H9 (cell line): ENCODE data around the gene ARHGEF10L. TPM values are rescaled to one million over a fixed set of nuclear protein-coding genes. Genes with fewer than 3 reads are reported as not detected.
A peak's percentile ranks its signal among the peaks of the same experiment; 100 is the strongest.

Experiments used
- DNase-seq: peaks from one replicate; pipeline ENCODE4 v3.0.0-alpha.2; 2017
- H2AFZ ChIP-seq: one replicate; pipeline ENCODE4 v1.6.1; 2013; ENCODE audit warnings: mild to moderate bottlenecking, low read length, control low read depth, moderate library complexity
- H2AK5ac ChIP-seq: 2 replicates; pipeline ENCODE4 v1.6.1; 2013; ENCODE audit warnings: low read length, control low read depth, mixed read lengths; ENCODE audit not compliant: insufficient read length
- H2BK120ac ChIP-seq: one replicate; pipeline ENCODE4 v1.6.1; 2013; ENCODE audit warnings: low read depth, mild to moderate bottlenecking, low read length, control low read depth, inconsistent platforms; ENCODE audit not compliant: poor library complexity, severe bottlenecking
- H2BK12ac ChIP-seq: 2 replicates; pipeline ENCODE4 v1.6.1; 2013; ENCODE audit warnings: low read length, control low read depth, mixed read lengths, low read depth; ENCODE audit not compliant: insufficient read length
- H2BK15ac ChIP-seq: 2 replicates; pipeline ENCODE4 v1.6.1; 2013; ENCODE audit warnings: low read depth, low read length, control low read depth
- H2BK20ac ChIP-seq: one replicate; pipeline ENCODE4 v1.6.1; 2013; ENCODE audit warnings: low read depth, mild to moderate bottlenecking, low read length, control low read depth, inconsistent platforms; ENCODE audit not compliant: poor library complexity, severe bottlenecking
- H2BK5ac ChIP-seq: 2 replicates; pipeline ENCODE4 v1.6.1; 2013; ENCODE audit warnings: low read length, control low read depth, mixed read lengths; ENCODE audit not compliant: insufficient read length
- H3K14ac ChIP-seq: 2 replicates; pipeline ENCODE4 v1.6.1; 2013; ENCODE audit warnings: low read length, control low read depth; ENCODE audit not compliant: insufficient read depth
- H3K18ac ChIP-seq: 2 replicates; pipeline ENCODE4 v1.6.1; 2013; ENCODE audit warnings: low read depth, mild to moderate bottlenecking, mixed read lengths, low read length, control low read depth; ENCODE audit not compliant: insufficient read length
- H3K23ac ChIP-seq: 2 replicates; pipeline ENCODE4 v1.6.1; 2013; ENCODE audit warnings: low read length, control low read depth, mixed read lengths, low read depth; ENCODE audit not compliant: insufficient read length
- H3K23me2 ChIP-seq: 2 replicates; pipeline ENCODE4 v1.6.1; 2013; ENCODE audit warnings: low read depth, mild to moderate bottlenecking, mixed read lengths, low read length, control low read depth; ENCODE audit not compliant: insufficient read length, poor library complexity, severe bottlenecking
- H3K27ac ChIP-seq: 2 replicates; pipeline ENCODE4 v1.5.1; 2013; ENCODE audit warnings: low read length, control low read depth, mixed read lengths, low read depth; ENCODE audit not compliant: insufficient read length
- H3K27me3 ChIP-seq: 2 replicates; pipeline ENCODE4 v1.6.1; 2013; ENCODE audit warnings: low read length, control low read depth, inconsistent platforms; ENCODE audit not compliant: insufficient read depth
- H3K4ac ChIP-seq: 2 replicates; pipeline ENCODE4 v1.6.1; 2013; ENCODE audit warnings: low read depth, mild to moderate bottlenecking, control low read depth, inconsistent platforms, low read length, moderate library complexity
- H3K4me1 ChIP-seq: 2 replicates; pipeline ENCODE4 v1.6.1; 2013; ENCODE audit warnings: low read length, control low read depth, inconsistent platforms; ENCODE audit not compliant: insufficient read depth
- H3K4me2 ChIP-seq: 2 replicates; pipeline ENCODE4 v1.6.1; 2013; ENCODE audit warnings: low read length, control low read depth, mixed read lengths; ENCODE audit not compliant: insufficient read length, insufficient read depth
- H3K56ac ChIP-seq: 2 replicates; pipeline ENCODE4 v1.6.1; 2013; ENCODE audit warnings: low read depth, mild to moderate bottlenecking, mixed read lengths, low read length, control low read depth; ENCODE audit not compliant: insufficient read length
- H3K79me1 ChIP-seq: 2 replicates; pipeline ENCODE4 v1.6.1; 2013; ENCODE audit warnings: low read depth, mild to moderate bottlenecking, moderate library complexity, low read length, control low read depth, inconsistent platforms; ENCODE audit not compliant: insufficient read depth, poor library complexity, severe bottlenecking
- H3K79me2 ChIP-seq: 2 replicates; pipeline ENCODE4 v1.6.1; 2013; ENCODE audit warnings: low read length, control low read depth, inconsistent platforms; ENCODE audit not compliant: insufficient read depth
- H3K9ac ChIP-seq: 2 replicates; pipeline ENCODE4 v1.6.1; 2013; ENCODE audit warnings: low read length, control low read depth, mixed read lengths; ENCODE audit not compliant: insufficient read length; ENCODE audit errors: extremely low read depth
- H3K9me3 ChIP-seq: one replicate; pipeline ENCODE4 v1.6.1; 2013; ENCODE audit warnings: low read depth, low read length, inconsistent platforms; ENCODE audit not compliant: control insufficient read depth
- H3T11ph ChIP-seq: one replicate; pipeline ENCODE4 v1.6.1; 2013; ENCODE audit warnings: mild to moderate bottlenecking, low read length, control low read depth, inconsistent platforms
- H4K20me1 ChIP-seq: one replicate; pipeline ENCODE4 v1.6.1; 2013; ENCODE audit not compliant: control insufficient read depth, insufficient read length, insufficient read depth
- H4K5ac ChIP-seq: 2 replicates; pipeline ENCODE4 v1.6.1; 2013; ENCODE audit warnings: low read depth, mild to moderate bottlenecking, mixed read lengths, low read length, control low read depth; ENCODE audit not compliant: insufficient read length
- H4K8ac ChIP-seq: replicated peaks from 2 replicates; pipeline ENCODE4 v1.6.1; 2013; ENCODE audit warnings: low read length, control low read depth, mixed read lengths, low read depth; ENCODE audit not compliant: insufficient read length
- H4K91ac ChIP-seq: 2 replicates; pipeline ENCODE4 v1.6.1; 2013; ENCODE audit warnings: low read depth, mild to moderate bottlenecking, moderate library complexity, mixed read lengths, low read length, control low read depth; ENCODE audit not compliant: insufficient read length
- H3K27ac Mint-ChIP-seq, 3 experiments: 2 replicates in 2 of 3; 3 replicates in 1 of 3; pipeline ENCODE4 v1.8.0; 2020 to 2021; ENCODE audit warnings: mixed read lengths in 3 of 3, mild to moderate bottlenecking in 1 of 3, moderate library complexity in 1 of 3
- H3K27me3 Mint-ChIP-seq: 2 replicates; pipeline ENCODE4 v1.8.0; 2021; ENCODE audit warnings: low read depth, mild to moderate bottlenecking, moderate library complexity, mixed read lengths
- H3K36me3 Mint-ChIP-seq, 3 experiments: 2 replicates in 2 of 3; 3 replicates in 1 of 3; pipeline ENCODE4 v1.8.0; 2020 to 2021; ENCODE audit warnings: low read depth in 3 of 3, mixed read lengths in 3 of 3; ENCODE audit not compliant: insufficient read depth in 1 of 3
- H3K4me1 Mint-ChIP-seq, 2 experiments: 2 replicates each; pipeline ENCODE4 v1.8.0; 2020; ENCODE audit warnings: mixed read lengths in 2 of 2
- H3K4me3 Mint-ChIP-seq, 2 experiments: 2 replicates in 1 of 2; 3 replicates in 1 of 2; pipeline ENCODE4 v1.8.0; 2020 to 2021; ENCODE audit warnings: mild to moderate bottlenecking in 2 of 2, mixed read lengths in 2 of 2, moderate library complexity in 1 of 2
- H3K9me3 Mint-ChIP-seq, 2 experiments: 2 replicates in 1 of 2; 3 replicates in 1 of 2; pipeline ENCODE4 v1.8.0; 2020; ENCODE audit warnings: mild to moderate bottlenecking in 2 of 2, mixed read lengths in 2 of 2, moderate library complexity in 1 of 2
- CTCF ChIP-seq: fragments of 200-600 bp; sonication (generic); conservative IDR thresholded peaks from 3 replicates; pipeline ENCODE4 v1.8.0; 2021; ENCODE audit warnings: antibody characterized with exemption, mild to moderate bottlenecking
- WGBS: extraction: QIAGEN DNeasy Blood & Tissue Kit; methylation state at CpG from one replicate; pipeline ENCODE4 v1.1.7; 2013; ENCODE audit warnings: missing lambda C conversion rate, low lambda C conversion rate, mixed read lengths; ENCODE audit not compliant: insufficient read length; ENCODE audit errors: extremely low coverage; 5-methylcytosine and 5-hydroxymethylcytosine counted together
- total RNA-seq: library from RNA; stranded (reverse); gene quantifications from 2 replicates; pipeline ENCODE4 v1.2.1, GENCODE V29; 2021

The ARHGEF10L gene
- total RNA-seq, 1 experiment from 2014 or later = 20.2 TPM

- no peaks in the 10 kb centered on the region for H3K9me3 Mint-ChIP-seq
- H3K27ac Mint-ChIP-seq = peak overlapping the region; percentile 20 to 82 (median 68); a peak in 4 of 7 replicates
- no peak overlapping the region for H2BK15ac ChIP-seq
- no peak overlapping the region for H3K23ac ChIP-seq
- no peak overlapping the region for H4K91ac ChIP-seq
- no peak overlapping the region for H3T11ph ChIP-seq
- no peak overlapping the region for H4K5ac ChIP-seq
- no peaks in the 10 kb centered on the region for H3K79me2 ChIP-seq
- no peak overlapping the region for H3K4ac ChIP-seq
- no peaks in the 10 kb centered on the region for H3K9me3 ChIP-seq
- no CpG with 5 or more reads among the region's 27 CpGs for WGBS
- H4K8ac ChIP-seq = no peak overlapping the region
- H3K23me2 ChIP-seq = no peaks in the 10 kb centered on the region
- H3K4me1 Mint-ChIP-seq = peaks cover 21 to 28% of the 10 kb centered on the region in 2 experiments
- H3K14ac ChIP-seq = no peak overlapping the region
- H3K27ac ChIP-seq = no peak overlapping the region
- H3K4me3 Mint-ChIP-seq = peak overlapping the region in 1 of 2 experiments; percentile 56; a peak in 1 of 5 replicates
- TF ChIP-seq CTCF = no peak
- H3K36me3 Mint-ChIP-seq = peaks cover 9 to 25% (median 19%) of the 10 kb centered on the region in 3 experiments
- H3K56ac ChIP-seq = no peak overlapping the region
- H3K4me2 ChIP-seq = no peak overlapping the region
- no peak overlapping the region for H2AFZ ChIP-seq
- H2BK12ac ChIP-seq = no peak overlapping the region
- no peaks in the 10 kb centered on the region for H3K4me1 ChIP-seq
- no peaks in the 10 kb centered on the region for H3K27me3 ChIP-seq
- H2BK120ac ChIP-seq = no peak overlapping the region
- H3K9ac ChIP-seq = no peak overlapping the region
- no peak overlapping the region for H3K18ac ChIP-seq
- no peak overlapping the region for H2AK5ac ChIP-seq
- H3K79me1 ChIP-seq = no peaks in the 10 kb centered on the region
- H3K27me3 Mint-ChIP-seq = no peaks in the 10 kb centered on the region
- H4K20me1 ChIP-seq = no peaks in the 10 kb centered on the region
- no peak for DNase-seq
- no peak overlapping the region for H2BK5ac ChIP-seq
- H2BK20ac ChIP-seq = no peak overlapping the region
These were observed 131.3 kb downstream of the ARHGEF10L start for GRCh38 chr1:17670587-17671313.
